NCI-H748 treated with DMSO at 0.1 percent for 48 hours (cell line): ENCODE data around the gene FAAP24.
"Not testable (repeated sequence)": the region's sequence is repeated elsewhere in the genome, so short reads cannot be mapped to it uniquely, and the experiment has no call there.

ENCODE experiments used
- DNase-seq: peaks from one replicate; lab custom pipeline; 2025; lab: John Stamatoyannopoulos, UW

Gene FAAP24

DNA sequence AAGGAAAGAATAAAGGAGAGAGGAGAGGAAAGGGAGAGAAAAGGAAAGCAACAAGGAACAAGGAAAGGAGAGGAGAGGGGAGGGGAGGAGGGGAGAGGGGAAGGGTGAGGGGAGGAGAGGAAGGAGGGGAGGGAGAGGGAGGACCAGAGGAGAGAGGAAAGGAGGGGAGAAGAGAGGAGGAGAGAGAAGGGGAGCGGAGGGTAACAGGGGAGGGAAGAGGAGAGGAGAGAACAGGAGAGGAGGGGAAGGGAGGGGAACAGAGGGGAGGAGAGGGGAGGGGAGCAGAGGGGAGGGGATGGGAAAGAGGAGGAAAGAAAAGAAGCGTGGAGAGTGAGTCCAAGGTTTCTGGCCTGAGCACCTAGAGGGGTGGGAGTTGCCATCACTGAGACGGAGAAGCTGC, 26.7 kb downstream of the FAAP24 start:
- no peak for DNase-seq

DNA sequence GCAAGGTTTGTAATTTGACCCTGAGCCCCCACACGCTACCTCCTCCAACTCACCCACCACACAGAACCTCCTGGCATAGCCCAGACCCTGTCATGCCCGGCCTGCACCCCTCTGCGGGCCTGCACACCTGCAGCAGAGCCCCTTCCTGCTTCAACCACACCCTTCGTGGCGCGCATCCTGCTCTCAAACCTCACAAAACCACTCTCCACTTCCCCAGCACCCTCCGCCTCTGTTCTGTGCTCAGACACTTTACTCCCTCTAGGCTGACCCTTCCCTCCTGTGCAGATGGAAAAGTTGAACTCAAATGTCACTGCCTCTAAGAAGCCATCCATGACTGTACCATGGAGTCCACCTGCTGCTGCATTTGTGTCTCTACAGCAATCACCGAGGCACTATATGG, 28.5 kb downstream of the FAAP24 start:
- no peak for DNase-seq

DNA sequence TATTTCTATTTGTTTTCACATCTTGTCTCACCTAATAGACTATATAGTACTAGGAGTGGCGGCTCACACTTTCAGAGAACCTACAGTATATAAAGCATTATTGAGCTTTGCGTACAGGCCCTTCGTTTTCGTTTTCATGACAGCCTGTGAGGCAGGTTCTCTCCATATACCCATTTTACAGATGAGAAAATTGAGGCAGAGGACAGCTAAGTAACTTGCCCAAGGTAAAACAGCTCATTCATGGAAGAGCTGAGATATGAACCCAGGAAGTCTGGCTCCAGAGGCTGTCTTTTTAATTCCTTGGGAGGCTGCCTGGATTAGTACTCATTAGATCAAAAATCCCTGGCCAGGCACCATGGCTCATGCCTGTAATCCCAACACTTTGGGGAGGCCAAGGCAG, 28.9 kb downstream of the FAAP24 start:
- DNase-seq: no peak

DNA sequence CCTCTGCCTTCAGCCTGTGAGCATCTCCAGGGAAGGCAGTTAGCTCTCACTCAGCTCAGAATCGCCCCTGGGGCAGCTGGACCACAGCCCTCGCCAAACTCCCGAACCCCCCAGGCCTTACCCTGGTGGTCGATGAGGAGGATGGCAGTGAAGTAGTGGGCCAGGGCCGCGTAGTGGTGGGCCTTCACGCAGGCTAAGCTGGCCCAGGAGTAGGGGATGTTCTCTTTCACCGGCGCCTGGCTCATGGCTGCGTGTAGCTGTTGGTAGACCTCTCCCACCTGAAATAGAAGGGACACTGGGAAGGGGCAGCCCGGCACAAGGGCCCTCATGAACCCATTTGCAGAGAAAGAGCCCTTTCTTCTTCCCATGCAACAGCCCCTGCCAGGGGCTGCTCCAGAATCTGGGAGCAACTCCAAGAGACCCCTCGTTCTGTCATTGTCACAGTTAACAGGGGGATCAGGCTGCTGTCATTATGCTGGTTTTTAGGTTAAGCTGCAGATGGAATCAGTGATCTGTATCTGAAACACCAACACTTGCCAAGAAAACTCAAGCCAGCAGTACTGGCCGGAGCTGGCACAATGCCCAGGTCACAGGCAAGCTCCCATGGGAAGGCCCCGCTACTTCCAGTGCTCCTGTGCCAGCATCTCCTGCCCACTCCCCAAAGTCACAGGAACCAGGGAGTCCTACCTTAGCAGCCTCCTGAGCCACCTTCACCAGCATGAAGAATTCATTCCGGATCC, 30.3 kb downstream of the FAAP24 start:
- DNase-seq: not testable (repeated sequence)

DNA sequence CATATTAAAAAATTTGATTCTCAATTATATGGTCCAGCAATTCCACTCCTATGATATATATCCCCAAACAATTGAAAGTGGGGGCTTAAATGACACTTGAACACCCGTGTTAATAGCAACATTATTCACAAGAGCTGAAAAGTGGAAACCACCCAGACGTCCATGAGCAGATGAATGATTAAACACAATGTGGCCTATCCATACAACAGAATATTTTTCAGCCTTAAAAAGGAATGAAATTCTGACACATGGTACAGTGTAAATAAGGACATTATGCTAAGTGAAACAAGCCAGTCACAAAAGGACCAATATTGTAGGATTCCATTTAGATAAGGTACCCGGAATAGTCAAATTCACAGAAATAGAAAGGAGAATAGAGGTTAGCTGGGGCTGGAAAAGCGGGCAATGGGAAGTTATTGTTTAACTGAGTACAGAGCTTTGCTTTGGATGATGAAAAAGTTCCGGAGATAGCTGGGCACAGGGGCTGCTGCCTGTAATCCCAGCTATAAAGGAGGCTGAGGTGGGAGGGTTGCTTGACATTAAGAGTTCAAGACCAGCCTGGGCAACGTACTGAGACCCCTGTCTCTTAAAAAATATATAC, 31.5 kb downstream of the FAAP24 start:
- not testable (repeated sequence) for DNase-seq

DNA sequence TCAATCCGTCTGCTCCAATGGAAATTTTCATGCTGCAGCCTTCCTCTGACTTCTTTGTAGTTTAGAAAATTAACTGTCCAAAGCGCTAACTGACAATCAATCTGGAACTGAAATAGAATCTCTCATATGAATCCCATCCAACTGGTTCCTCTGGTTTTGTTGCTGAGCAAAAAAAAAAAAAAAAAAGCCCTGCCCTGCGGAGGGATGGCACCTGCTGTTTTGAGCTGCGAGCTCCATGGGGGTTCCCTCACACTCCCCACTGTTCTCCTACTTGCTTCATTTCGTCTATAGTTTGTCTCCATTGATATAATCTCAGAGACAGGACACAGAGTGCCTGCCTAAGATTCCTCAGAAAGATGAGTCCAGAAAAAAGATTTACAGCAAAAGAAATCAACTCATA, 33.4 kb downstream of the FAAP24 start:
- peak; percentile 71 for DNase-seq

DNA sequence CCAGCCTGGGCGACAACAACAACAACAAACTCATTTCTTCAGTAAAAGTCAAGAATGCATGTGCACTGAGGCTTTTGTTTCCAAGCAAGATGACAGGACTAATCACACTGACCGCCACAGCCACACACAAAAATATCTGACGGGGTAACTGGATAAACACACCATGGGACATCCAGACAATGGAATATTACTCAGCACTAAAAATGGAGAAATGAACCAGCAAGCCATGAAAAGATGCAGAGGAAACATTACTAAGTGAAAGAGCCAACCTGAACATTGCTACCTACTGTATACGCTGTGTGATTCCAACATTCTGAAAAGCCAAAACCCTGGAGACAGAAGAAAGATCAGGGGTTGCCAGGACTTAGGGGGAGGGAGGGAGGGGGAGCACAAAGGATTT, 36.7 kb downstream of the FAAP24 start:
- no peak for DNase-seq

DNA sequence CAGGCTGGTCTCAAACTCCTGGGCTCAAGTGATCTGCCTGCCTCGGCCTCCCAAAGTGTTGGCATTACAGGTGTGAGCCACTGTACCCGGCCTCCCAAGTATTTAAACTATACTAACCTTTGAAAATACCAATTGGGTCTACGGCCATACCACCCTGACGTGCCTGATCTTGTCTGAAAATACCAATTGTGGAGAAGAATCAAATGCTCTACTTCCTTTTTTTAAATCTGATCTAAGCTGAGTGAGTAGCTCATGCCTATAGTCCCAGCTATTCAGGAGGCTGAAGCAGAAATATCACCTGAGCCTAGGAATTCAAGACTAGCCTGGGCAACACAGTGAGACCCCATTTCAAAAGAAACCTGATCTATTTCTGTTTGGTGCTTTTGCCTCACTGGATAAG, 38.8 kb downstream of the FAAP24 start:
- DNase-seq: not testable (repeated sequence)

DNA sequence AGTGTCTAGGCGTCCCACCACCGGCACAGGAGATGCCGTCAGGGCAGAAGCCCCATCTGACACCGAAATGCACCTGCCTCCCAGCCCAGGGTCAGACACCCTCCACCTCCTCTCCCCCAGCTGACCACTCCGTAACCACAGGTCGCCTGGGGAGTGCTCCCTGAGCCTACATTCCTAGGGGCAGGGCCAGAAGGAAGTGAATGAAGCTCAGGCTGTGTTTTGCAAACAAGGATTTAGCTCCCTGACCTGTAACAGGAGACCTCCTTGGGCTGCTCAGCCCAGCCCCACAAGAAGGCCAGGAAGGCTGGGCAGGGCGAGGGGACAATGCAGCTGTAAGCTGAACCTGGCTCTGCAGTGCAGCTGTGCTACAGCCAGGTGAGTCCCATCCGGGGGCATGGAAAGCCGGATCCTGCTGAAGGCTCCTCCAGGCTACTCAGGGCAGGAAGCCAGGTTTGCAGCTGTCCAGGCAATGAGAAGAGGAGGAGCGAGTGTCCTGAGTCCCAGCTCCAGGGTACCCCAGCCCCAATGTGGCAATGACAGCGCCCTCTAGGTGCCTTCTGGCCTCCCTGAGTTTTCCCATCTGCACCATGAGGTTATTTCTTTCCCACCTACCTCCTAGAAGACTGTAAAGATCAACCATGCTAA, 50.6 kb downstream of the FAAP24 start:
- no peak for DNase-seq

DNA sequence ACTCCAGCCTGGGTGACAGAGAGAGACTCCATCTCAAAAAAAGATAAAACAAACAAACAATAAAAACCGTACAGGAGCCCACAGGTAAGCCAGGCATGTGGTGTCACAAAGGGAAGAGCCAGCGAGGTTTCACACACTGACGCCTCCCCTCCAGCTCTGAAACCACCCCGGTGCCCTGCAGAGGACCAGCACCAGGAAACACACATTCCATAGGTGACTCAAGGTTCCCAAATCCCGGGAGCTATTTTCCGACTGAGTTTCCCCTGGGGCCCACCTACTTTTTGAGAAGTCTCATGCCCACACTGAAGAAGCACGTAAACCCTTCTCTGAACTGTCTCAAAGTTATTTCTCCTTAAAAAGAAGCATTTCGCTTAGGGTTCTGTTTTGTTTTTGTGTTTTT, 52.4 kb downstream of the FAAP24 start:
- no peak for DNase-seq

DNA sequence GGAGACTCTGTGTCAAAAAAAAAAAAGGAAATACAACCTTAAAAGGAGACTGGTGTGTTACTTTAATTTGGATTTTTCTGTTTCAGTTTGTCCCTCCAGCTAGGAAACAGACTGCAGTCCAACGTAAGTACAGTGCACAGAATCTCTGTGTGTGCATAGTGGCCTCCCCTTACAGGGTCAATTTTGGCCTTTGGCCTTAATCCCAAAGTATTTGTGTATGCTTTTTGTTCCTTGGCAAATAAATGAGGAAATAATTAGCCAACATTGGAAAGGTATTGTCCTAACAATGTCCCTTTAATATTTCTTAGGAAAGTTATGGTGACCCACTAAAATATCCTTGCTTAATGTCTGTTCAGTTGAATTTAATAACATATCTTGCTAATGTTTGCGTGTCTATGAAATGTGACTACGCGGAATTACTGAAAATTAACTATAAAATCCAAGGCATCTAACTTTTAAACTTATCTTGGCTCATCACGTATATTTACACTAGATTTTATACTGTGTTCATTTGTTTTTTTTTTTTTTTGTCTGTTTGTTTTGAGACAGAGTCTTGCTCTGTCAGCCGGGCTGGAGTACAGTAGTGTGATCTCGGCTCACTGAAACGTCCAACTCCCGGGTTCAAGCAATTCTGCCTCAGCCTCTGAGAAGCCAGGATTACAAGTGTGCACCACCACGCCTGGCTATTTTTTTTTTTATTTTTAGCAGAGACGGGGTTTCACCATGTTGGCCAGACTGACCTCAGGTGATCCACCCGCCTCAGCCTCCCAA, 53.6 kb downstream of the FAAP24 start:
- DNase-seq: not testable (repeated sequence)

DNA sequence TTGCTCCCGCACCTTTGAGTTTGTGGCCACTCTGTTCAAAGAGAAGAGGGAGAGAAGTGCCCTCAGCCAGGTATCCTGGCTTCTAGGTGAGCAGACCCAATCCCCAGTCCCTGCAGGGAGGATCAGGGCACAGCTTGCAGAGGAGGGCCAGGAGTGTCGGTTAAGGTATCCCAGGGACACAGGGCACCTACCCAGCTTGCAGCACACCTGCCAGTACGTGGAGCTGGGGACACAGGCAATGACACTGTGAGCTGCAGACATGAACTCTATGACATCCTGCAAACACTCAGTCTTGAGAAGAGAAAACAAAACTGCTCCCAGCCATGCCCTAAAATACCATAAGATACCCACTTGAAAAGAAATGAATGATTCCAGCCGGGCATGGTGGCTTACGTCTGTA, 54.6 kb downstream of the FAAP24 start:
- not testable (repeated sequence) for DNase-seq
